HK-2 (cell line): ENCODE measurements around the gene VIT.

ENCODE experiments used
- DNase-seq: peaks from one replicate; pipeline ENCODE4 v3.0.0-alpha.2; 2018; ENCODE audit not compliant: unreplicated experiment

The VIT gene

DNA sequence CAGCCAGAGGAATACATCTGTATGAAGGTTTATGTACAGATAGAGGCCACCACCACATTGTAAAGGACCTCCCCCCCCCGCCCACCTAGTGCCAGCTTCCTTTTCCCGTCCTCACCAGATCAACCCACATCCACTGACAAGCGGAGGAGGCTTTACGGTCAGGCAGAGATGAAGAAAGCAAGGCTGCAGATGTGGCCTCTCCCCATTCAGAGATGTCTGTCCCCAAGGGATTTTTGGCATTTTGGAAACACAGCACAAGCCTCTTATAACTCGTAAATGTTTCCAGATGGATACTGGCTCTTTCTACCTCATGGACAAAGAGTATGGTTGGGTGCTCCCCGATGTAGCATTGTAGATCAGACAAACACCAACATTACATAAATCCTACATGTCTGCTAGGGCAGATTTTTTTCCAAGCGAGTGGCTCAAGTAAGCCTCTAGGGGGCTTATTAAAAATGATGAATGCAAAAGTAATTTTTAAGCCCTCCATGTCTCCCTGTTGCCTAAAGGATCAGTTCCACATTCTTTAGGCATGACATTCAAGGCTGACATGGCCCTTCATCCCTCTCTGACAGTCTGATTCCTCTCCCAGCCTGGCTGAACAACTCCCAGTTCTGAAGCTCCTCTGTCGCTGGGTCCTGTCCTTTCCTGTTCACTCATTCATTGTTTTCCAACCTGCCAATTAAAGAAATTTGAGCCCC, 11.7 kb downstream of the VIT start:
- no peak for DNase-seq

DNA sequence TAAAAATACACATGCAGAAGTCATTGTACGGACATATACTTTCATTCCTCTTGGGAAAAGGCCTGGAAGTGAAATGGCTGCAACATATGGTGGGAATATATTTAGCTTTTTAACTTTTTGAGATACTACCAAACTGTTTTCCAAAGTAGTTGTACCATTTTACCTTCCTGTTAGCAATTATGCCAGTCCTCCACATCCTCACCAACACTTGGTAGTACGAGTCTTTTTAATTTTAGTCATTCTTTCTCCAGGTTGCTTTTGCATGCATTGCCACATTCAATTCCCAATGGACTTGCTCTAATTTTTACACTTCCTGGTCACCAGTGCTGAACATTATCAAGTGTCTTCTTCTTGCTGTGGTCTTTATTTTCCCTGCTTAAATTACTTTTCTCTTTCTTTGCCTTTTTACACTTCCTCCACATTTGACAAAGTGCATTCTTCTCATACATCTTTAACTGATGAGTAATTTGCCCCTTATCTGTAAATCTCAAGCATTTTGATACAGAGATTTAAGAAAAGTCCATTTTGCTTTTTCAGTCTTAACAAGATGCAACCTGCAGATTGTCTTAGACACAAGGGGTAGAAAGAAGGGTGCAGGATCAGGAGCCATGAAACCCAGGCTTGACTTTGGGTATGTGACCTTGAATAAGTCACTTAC, 14.5 kb downstream of the VIT start:
- no peak for DNase-seq

DNA sequence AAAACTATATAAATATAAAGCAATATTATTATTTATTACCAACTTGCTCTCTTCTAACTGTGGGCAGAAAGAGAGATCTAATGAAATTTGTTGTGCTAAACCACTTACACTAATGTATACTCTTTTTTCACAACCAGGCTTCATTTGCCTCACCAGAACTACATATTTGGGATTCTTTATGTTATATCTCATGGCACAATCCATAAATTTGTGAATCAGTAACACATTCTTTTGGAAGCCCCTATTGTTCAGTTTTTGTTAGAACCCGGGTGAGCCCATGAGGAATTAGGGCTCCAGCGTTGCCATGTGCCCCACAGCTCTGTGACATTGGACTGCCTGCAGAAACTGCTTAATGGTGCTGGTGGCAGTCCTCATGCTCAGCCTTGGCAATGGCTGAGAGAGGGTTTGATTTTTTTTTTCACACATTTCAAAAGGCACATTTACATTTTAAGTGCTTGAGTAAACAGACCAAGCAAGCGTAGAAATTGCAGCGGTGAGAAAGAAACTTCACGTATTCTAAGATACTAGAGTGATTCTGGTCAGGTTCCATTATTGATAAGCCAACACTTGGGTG, 15.3 kb downstream of the VIT start:
- DNase-seq, result no peak

DNA sequence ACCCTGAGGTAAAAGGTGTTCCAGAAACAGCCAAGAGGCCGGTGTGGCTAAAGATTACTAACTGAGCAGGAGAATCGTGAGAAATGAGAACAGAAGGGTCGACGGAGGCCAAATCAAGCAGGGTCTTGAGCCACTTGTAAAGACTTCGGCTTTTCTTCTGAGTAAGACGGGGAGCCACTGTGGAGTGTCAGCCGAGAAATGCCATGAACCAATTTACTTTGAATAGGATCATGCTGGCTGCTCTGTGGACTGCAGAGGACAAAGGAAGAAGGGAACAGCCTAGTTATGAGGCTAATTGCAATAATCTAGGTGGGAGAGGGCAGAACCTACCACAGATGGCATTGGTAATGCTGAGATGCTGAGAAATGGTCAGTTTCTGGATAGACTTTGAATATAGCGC, 16.8 kb downstream of the VIT start:
- no peak for DNase-seq

DNA sequence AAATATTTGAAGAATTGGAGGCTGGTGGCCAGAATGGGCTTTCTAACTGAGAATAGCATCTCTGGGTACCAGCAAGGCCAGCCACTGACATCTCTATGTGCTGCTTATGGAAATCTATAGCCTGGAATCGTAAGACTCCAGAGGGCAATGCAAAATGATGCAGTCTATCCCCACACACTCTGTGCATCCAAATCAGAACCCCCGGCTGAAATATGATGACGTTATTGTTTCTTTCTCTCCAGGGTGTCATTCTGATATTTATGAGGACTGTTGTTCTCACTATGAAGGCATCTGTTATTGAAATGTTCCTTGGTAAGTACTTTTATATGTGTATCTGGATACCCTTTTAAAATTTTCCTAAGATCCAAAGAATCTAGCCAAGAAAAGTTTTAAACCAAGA, 19.6 kb downstream of the VIT start:
- no peak for DNase-seq

DNA sequence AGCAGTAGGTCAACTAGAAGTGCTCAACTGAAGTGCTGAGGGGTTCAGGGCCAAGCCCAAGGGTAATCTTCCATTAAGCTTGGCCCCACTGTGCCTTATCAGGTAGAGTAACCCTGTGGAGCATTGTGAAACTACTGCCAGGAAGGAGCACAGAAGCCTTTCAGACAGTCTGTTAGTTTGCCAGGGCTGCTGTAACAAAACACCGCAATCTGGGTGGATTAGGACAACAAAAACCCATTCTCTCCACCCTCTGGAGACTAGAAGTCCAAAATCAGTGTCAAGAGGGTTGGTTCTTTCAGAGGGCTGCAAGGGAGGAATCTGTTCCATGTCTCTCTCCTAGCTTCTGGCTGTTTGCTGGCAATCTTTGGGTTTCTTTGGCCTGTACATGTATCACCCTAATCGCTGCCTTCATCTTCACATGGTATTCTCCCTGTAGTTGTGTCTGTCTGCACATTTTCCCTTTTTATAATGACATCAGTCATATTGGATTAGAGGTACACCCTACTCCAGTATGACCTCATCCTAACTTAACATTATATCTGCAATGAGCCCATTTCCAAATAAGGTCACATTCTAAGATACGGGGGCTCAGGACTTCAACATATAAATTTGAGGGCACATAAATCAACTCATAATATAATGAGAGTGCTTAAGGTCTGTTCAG, 21.2 kb downstream of the VIT start:
- DNase-seq, result no peak

DNA sequence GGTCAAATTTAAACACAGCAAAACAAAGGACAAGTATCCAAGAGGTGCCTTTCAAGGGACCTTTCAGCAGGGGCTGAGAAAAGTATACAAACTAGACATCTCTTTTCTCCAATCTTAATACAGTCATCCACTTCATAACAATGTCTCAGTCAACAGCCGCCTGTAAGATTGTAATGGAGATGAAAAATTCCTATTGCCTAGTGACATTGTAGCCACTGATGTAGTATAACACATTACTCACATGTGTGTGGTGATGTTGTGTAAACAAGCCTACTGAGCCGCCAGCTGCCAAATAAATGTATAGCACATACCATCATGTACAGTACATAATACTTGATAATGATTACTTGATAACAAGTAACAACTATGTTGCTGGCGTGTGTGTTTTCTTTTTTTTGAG, 31.0 kb downstream of the VIT start:
- DNase-seq, result no peak

DNA sequence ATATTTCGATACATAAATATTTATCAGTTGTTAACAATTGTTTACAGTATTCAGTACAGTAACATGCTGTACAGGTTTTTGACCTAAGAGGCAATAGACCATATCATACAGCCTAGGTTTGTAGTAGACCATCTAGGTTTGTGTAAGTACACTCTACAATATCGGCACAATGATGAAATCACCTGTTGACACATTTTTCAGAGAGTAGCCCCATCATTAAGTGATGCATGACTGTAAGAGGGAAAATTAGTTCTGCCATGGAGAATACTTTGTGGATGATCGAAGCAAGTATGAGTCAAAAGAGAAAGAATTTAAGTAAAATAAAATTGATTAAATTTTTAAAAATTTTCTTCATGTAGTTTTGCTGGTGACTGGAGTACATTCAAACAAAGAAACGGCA, 32.6 kb downstream of the VIT start:
- DNase-seq, result no peak

DNA sequence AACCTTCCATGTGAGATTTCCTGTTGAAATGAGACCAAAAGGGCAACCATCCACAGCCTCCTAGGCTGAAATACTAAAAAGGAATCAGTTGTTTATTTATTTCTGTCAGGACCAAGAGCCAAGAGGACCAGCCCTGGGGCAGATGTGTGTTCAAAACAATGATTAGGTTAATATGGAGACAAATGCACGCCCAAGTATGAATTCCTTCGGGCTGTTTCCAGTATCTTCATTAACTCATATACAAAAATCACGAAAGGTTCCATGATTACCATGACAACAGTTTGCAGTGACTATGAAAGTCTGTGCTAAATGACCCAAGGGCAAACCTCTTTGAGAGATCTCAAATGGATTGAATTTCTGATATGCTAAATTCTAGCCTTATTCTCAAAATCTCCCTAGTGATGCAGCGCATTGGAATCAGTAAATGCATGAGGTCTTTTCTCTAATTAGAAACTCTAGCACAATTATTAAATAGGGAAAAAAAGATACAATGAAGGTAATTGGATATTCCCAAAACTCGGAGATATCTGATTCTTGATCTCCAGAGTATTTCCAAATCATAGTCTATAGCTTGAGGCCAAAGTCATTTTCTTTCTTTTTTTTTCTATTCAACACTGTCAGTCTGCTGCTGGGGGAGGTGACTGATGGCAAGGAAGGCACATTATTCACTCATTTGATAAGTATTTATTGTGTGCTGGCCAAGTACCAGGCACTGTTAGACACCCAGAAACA, 35.6 kb downstream of the VIT start:
- DNase-seq, result no peak

DNA sequence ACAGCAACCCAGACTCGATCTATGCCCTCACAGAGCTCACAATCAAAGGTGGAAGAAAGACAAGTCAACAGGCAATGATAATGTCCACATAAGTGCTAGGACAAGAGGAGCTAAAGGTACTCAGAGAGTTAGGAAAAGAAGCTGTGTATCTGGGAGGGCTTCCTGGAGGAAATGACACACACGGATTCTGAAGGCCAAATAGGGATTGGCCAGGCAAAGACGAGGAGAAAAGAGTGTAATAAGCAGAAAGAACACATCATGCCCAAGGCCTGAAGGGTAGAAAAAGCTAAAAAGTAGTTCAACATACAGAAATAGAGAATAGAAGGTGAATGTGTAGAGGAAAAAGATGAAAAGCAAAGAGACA, 36.1 kb downstream of the VIT start:
- DNase-seq, result no peak

DNA sequence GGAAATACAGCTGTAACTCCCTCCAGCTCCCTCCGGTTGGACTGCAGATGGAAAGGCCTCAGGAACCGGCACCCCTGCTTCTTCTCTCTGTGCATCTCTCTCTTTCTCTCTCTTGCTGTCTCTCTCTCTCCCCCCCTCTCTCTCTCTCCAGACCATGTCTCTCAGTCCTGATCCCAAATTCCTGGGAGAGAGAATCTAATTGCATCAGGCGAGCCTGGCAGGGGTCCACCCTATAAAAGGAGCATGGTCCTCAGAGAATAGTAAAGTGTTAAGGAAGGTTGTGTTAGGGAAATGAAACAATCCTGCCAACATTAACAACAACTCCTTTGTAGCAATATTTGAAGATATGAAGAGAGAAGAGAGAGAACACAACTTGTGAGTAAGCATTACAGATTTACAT, 36.7 kb downstream of the VIT start:
- DNase-seq, result no peak

DNA sequence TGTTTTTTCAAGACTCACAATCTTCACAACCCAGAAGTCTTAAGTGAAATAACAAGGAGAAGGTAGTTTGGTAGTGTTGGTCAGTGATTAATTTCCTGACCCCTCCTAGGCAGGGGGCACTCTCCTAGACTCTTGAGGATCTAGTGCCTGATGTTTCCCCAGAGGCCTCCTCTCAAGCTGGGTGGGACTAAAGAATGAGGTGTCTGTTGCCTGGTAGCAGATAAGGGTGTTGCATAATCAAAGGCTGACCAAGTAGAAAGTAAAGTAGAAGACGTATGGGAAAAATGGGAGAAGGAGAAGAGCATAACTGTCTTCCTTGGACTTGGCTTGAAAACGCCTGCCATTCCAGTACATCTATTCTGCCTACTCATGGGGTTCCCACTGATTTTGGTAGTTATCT, 37.8 kb downstream of the VIT start:
- DNase-seq, result no peak

DNA sequence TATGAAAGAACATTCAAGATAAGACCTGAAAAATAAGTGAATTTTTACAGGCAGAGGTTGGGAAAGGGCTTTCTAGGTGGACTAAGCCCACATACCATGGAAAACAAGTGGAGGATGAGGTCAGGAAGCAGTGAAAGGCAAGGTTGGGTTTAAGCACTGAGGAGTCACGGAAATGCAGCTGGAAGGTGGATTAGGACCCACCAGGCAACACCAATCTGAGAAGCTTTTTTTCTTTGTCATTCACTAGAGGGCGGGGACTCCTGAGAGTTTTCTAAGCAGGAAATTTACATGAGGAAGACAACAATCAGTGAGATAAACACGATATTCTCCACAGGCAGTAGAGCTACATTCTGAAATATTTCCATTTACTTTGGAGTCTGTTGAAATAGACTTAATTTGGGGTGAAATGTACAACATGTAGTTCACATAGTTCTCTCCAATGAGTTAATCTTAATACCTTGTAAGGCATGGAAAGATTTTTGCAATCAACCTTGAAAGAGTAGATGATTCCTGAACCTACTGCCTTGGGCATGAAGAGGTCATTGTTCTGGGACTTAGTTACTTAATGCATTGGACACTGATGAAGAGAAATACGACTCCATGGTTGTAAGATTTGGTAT, 40.7 kb downstream of the VIT start:
- no peak for DNase-seq

DNA sequence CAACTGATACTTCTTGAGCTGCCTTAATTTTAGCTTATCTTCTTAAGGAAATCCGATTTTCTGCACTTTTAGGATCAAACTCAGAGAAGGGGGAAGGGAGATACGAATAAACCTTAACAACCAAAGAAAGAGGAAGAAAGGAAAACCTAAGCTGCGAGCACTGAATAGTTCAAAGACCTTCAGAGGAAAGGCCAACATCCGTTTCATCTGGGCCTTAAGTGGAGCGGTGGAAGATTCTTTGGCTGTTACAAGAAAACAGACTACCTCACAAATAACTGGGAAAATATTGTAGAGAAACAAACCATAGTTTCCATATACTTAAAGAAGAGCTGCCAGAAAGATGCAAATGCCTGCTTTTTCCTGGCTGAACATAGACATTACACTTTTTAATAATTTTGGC, 43.6 kb downstream of the VIT start:
- no peak for DNase-seq

DNA sequence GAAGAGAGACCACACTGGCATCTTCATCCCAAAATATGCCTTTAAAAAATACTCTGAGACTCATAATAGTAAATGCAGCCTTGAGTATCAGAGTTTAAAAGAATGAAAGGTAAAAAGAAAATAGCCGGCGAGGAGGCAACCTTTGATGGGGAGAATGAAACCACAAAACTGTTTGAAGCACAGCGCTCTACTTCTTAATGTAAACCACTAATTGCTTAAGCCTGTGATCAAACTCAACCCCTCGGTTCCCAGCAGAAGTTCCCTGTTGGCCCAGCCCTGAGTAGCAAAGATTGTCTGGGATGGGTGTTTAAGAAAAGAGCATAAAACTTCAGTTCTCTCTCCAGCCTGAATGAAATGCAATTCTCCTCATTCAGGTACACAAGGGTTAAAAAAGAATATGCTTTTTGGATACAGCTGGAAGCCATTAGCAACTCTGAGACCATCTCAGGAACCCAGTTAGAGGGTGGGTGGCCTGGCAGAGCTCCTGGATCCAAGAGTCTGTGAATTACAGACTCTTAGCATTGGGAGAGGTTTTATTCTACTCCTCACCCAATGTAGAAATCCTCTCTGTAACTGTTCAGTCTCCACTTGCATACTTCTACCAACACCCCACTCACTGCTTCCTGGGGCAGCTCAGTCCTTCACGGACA, 44.8 kb downstream of the VIT start:
- DNase-seq, result no peak

DNA sequence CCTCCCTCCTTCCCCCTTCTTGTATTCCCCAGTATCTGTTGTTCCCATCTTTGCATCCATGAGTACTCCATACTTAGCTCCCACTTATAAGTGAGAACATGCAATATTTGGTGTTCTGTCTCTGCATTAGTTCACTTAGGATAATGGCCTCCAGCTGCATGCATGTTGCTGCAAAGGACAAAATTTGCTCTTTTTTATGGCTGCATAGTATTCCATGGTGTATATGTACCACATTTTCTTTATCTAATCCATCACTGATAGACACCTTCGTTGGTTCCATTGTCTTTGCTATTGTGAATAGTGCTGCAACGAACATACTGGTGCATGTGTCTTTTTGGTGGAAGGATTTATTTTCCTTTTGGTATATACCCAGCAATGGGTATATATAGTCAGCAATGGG, 47.4 kb downstream of the VIT start:
- DNase-seq, result no peak

DNA sequence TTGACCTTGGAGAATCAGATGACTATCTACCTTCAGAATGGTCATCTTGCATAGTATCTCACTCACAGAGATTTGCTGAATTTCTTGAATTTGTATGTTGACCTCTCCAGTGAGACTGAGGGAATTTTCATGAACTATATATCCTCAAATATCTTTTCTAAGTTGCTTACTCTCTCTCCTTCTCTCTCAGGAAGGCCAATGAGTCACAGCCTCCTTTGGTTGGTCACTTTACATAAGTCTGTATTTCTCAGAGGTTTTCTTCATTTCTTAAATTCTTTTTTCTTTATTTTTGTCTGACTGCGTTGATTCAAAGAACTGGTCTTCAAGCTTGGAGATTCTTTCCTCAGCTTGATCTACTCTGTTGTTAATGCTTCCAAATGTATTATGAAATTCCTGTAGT, 51.7 kb downstream of the VIT start:
- no peak for DNase-seq

DNA sequence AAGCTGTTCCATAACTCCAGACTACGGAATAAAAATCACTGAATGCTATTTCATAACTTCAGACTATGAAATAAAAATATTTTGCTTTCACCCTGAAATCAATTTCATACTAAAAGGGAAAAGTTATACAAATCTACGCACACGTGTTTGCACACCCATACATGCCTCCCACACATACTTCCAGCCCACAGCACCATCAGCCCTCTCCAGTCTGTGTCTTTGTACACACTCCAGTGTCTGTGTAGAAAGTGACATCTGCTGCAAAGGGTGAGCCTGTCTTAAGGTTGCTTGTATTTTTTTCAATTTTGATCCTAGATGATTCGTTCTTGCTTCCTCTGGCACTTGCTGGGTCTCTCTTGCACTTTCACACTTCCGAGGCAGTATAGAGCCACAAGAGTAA, 53.6 kb downstream of the VIT start:
- no peak for DNase-seq

DNA sequence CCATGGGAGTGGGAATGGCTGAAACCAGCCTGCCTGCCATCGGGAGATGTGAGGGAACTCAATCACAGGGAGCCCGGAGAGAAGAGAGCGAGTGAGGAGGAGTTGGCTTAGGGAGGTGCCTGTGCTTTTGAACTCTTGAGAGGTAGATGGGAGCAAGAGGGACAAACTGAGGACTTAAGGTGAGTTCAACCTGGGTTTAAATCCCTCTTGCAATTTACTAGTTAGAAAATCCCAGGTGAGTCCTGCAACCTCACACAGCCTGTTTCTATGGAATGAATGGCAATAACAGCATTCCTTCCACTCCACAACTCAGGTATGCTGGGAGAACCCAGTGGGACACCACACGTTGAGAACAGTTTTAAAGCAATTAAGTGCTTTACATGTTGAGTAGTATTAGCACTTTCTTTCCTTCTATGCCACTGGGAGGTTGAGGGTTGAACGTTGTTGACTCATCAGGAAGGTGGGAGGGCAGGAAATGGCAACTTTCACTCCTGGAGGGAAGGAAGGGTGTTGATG, 57.3 kb downstream of the VIT start:
- DNase-seq, result no peak

DNA sequence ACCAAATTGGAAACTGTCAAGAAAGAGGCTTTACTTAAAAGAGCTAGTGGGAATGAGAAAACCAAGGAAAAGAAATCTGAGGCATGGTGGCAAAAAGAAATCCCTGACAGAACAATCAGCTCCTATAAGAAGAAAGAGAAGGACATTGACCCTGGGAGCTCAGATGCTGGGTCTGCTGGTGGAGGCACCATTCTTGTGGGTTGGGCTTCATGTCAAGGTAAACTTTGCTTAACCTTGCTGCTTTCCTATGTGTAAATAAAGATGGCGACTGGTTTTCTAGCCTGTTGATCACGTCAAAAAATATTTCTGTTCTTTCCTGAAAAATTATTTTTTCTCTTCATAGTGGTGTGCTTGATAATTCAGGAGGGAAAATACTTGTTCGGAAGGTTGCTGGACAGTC, 58.1 kb downstream of the VIT start:
- DNase-seq, result no peak

DNA sequence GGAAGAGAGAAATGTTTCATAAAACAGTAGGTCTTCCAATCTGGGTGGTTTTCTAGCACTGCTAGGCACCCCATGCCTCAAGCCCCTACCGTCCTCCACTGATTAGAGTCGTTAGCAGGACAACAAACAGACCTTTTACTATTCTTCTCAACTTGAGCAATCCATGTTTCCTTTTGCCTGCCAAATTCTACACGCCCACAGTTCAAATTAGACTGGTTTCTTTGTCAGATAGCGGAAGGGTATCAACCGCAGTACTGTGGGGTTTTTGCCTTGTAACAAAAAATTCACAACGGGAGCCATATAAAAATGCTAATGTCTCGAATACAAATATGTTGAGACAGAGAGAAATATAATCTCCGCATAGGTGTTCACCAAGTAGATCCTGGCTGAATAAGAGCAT, 59.9 kb downstream of the VIT start:
- no peak for DNase-seq
